ENCODE data around the gene CACNB1. TPM values are rescaled to one million over a fixed set of nuclear protein-coding genes. Genes with fewer than 3 reads are reported as not detected.

Gene CACNB1
- total RNA-seq, 1 experiment from 2014 or later: 5.9 TPM

- no peak for DNase-seq (ENCODE audit: low read depth)
Measured at GRCh38 chr17:39126436-39126835, 71.0 kb downstream of the CACNB1 start.

GRCh38 chr17:39125143-39125875 lies 72.2 kb downstream of the CACNB1 start:
- DNase-seq (ENCODE audit: low read depth): no peak

GRCh38 chr17:39123627-39124026 lies 73.8 kb downstream of the CACNB1 start:
- peak; percentile 20 for DNase-seq (ENCODE audit: low read depth)

Other genes with a start within 250 kb of the CACNB1 start
- gene FBXO47, start 230.3 kb downstream of the CACNB1 start, total RNA-seq (2014; rRNA removed; shearing (Covaris generic)): not detected in 2 replicates
- 0.13 TPM in 1 of 2 replicates, not detected in the other for gene PLXDC1, start 46.0 kb downstream of the CACNB1 start, total RNA-seq (2014; rRNA removed; shearing (Covaris generic))
- gene ARL5C, start 31.5 kb downstream of the CACNB1 start, total RNA-seq (2014; rRNA removed; shearing (Covaris generic)): not detected in 2 replicates
- gene RPL19, start 2.6 kb upstream of the CACNB1 start, total RNA-seq (2014; rRNA removed; shearing (Covaris generic)): 2,537 and 3,132 TPM in 2 replicates
- gene STAC2, start 28.3 kb upstream of the CACNB1 start, total RNA-seq (2014; rRNA removed; shearing (Covaris generic)): not detected in 2 replicates
- gene FBXL20, start 204.0 kb upstream of the CACNB1 start, total RNA-seq (2014; rRNA removed; shearing (Covaris generic)): 5.5 and 8.0 TPM in 2 replicates